Measurements from ENCODE around the gene PCDHB16. TPM values are rescaled to one million over a fixed set of nuclear protein-coding genes. Genes with fewer than 3 reads are reported as not detected.

The PCDHB16 gene
- 0.09 and 0.19 TPM in 2 replicates for total RNA-seq

GRCh38 chr5:141182248-141182647 is at the start of gene PCDHB16:
PCDHB16 (plus strand) TSS chr5:141182387; CDS start chr5:141182560, 173 bp downstream.

GRCh38 chr5:141135030-141135717 is 47.0 kb upstream of the PCDHB16 start, which contains the start of gene PCDHB5:
PCDHB5 (plus strand) TSS chr5:141135206; CDS start chr5:141135435, 229 bp downstream.

GRCh38 chr5:141149812-141150211 is 32.4 kb upstream of the PCDHB16 start, which contains the start of gene PCDHB6:
PCDHB6 (plus strand) TSS chr5:141150057; CDS start chr5:141150258, 201 bp downstream.

GRCh38 chr5:141172381-141173204 is 9.6 kb upstream of the PCDHB16 start, which contains the start of gene PCDHB7:
PCDHB7 (plus strand) TSS chr5:141172644; CDS start chr5:141172836, 192 bp downstream.

GRCh38 chr5:141177577-141178191 is 4.5 kb upstream of the PCDHB16 start, which contains the start of gene PCDHB8:
PCDHB8 (plus strand) TSS chr5:141177790; CDS start chr5:141178035, 245 bp downstream.

GRCh38 chr5:141186897-141187512 is 4.8 kb downstream of the PCDHB16 start, which contains the start of gene PCDHB9:
PCDHB9 (plus strand) TSS chr5:141187161; CDS start chr5:141187319, 158 bp downstream.

GRCh38 chr5:141192110-141192725 is 10.0 kb downstream of the PCDHB16 start, which contains the start of gene PCDHB10:
PCDHB10 (plus strand) TSS chr5:141192353; CDS start chr5:141192553, 200 bp downstream.

GRCh38 chr5:141199359-141200235 is 17.4 kb downstream of the PCDHB16 start, which contains the start of gene PCDHB11:
PCDHB11 (plus strand) TSS chr5:141199627; CDS start chr5:141199775, 148 bp downstream.

GRCh38 chr5:141208478-141208877 is 26.3 kb downstream of the PCDHB16 start, which contains the start of gene PCDHB12:
PCDHB12 (plus strand) TSS chr5:141208719; CDS start chr5:141208908, 189 bp downstream.

GRCh38 chr5:141213656-141214339 is 31.6 kb downstream of the PCDHB16 start, which contains the start of gene PCDHB13:
PCDHB13 (plus strand) TSS chr5:141213919; CDS start chr5:141214124, 205 bp downstream.

GRCh38 chr5:141223112-141223783 is 41.1 kb downstream of the PCDHB16 start, which contains the start of gene PCDHB14:
PCDHB14 (plus strand) TSS chr5:141223343; CDS start chr5:141223506, 163 bp downstream.

Other genes with a start within 250 kb of the PCDHB16 start
- gene PCDHAC2, start 215.9 kb upstream of the PCDHB16 start, total RNA-seq, result 0.09 and 2.4 TPM in 2 replicates
- gene PCDHB1, start 131.0 kb upstream of the PCDHB16 start, total RNA-seq, result not detected in 2 replicates
- gene PCDHB2, start 87.8 kb upstream of the PCDHB16 start, total RNA-seq, result 1.8 and 3.5 TPM in 2 replicates
- gene PCDHB3, start 81.9 kb upstream of the PCDHB16 start, total RNA-seq, result 0.36 and 0.38 TPM in 2 replicates
- gene PCDHB4, start 60.6 kb upstream of the PCDHB16 start, total RNA-seq, result 0.09 TPM in 2 replicates
- 0.56 and 1.4 TPM in 2 replicates for gene PCDHB5, start 47.2 kb upstream of the PCDHB16 start, total RNA-seq
- gene PCDHB6, start 32.3 kb upstream of the PCDHB16 start, total RNA-seq, result 0.09 TPM in 2 replicates
- gene PCDHB7, start 9.7 kb upstream of the PCDHB16 start, total RNA-seq, result 0.45 and 0.56 TPM in 2 replicates
- 0.18 and 0.94 TPM in 2 replicates for gene PCDHB8, start 4.6 kb upstream of the PCDHB16 start, total RNA-seq
- gene PCDHB9, start 4.8 kb downstream of the PCDHB16 start, total RNA-seq, result 0.27 and 0.28 TPM in 2 replicates
- 0.72 and 1.0 TPM in 2 replicates for gene PCDHB10, start 10.0 kb downstream of the PCDHB16 start, total RNA-seq
- 0.38 and 0.99 TPM in 2 replicates for gene PCDHB11, start 17.2 kb downstream of the PCDHB16 start, total RNA-seq
- 0.47 and 0.54 TPM in 2 replicates for gene PCDHB12, start 26.3 kb downstream of the PCDHB16 start, total RNA-seq
- 0.99 and 1.6 TPM in 2 replicates for gene PCDHB13, start 31.5 kb downstream of the PCDHB16 start, total RNA-seq
- gene PCDHB14, start 41.0 kb downstream of the PCDHB16 start, total RNA-seq, result 1.3 and 1.6 TPM in 2 replicates
- gene PCDHB15, start 63.0 kb downstream of the PCDHB16 start, total RNA-seq, result 0.90 and 1.7 TPM in 2 replicates
- 0.09 and 0.19 TPM in 2 replicates for gene SLC25A2, start 121.7 kb downstream of the PCDHB16 start, total RNA-seq
- gene TAF7, start 138.4 kb downstream of the PCDHB16 start, total RNA-seq, result 71.7 and 90.4 TPM in 2 replicates
- 0.36 and 1.0 TPM in 2 replicates for gene PCDHGA1, start 148.1 kb downstream of the PCDHB16 start, total RNA-seq
- 0.90 and 3.0 TPM in 2 replicates for gene PCDHGA2, start 156.4 kb downstream of the PCDHB16 start, total RNA-seq
- gene PCDHGA3, start 161.4 kb downstream of the PCDHB16 start, total RNA-seq, result 0.54 and 1.9 TPM in 2 replicates
- 0.99 and 2.0 TPM in 2 replicates for gene PCDHGB1, start 167.7 kb downstream of the PCDHB16 start, total RNA-seq
- 2.6 and 5.0 TPM in 2 replicates for gene PCDHGA4, start 172.6 kb downstream of the PCDHB16 start, total RNA-seq
- 2.0 and 2.2 TPM in 2 replicates for gene PCDHGB2, start 177.6 kb downstream of the PCDHB16 start, total RNA-seq
- gene PCDHGA5, start 181.8 kb downstream of the PCDHB16 start, total RNA-seq, result 0.90 and 1.2 TPM in 2 replicates
- gene PCDHGB3, start 187.9 kb downstream of the PCDHB16 start, total RNA-seq, result 3.1 and 4.0 TPM in 2 replicates
- gene PCDHGA6, start 191.5 kb downstream of the PCDHB16 start, total RNA-seq, result 2.2 and 2.8 TPM in 2 replicates
- gene PCDHGA7, start 200.4 kb downstream of the PCDHB16 start, total RNA-seq, result 1.4 and 2.2 TPM in 2 replicates
- 14.9 and 16.3 TPM in 2 replicates for gene PCDHGB4, start 205.3 kb downstream of the PCDHB16 start, total RNA-seq
- gene PCDHGA8, start 210.2 kb downstream of the PCDHB16 start, total RNA-seq, result 1.3 and 2.4 TPM in 2 replicates
- gene PCDHGB5, start 215.6 kb downstream of the PCDHB16 start, total RNA-seq, result 12.7 and 14.3 TPM in 2 replicates
- gene PCDHGA9, start 220.4 kb downstream of the PCDHB16 start, total RNA-seq, result 1.6 and 3.1 TPM in 2 replicates
- gene PCDHGB6, start 225.6 kb downstream of the PCDHB16 start, total RNA-seq, result 1.7 and 2.7 TPM in 2 replicates
- gene PCDHGA10, start 230.6 kb downstream of the PCDHB16 start, total RNA-seq, result 3.3 and 3.9 TPM in 2 replicates
- 5.8 and 6.8 TPM in 2 replicates for gene PCDHGB7, start 235.3 kb downstream of the PCDHB16 start, total RNA-seq
- gene PCDHGA11, start 238.7 kb downstream of the PCDHB16 start, total RNA-seq, result 7.2 and 10.1 TPM in 2 replicates
- gene PCDHGA12, start 248.1 kb downstream of the PCDHB16 start, total RNA-seq, result 4.8 and 6.7 TPM in 2 replicates